ENCODE measurements around the gene ZNF555.
"Not testable (repeated sequence)": the region's sequence is repeated elsewhere in the genome, so short reads cannot be mapped to it uniquely, and the experiment has no call there.

ZNF555 gene

DNA sequence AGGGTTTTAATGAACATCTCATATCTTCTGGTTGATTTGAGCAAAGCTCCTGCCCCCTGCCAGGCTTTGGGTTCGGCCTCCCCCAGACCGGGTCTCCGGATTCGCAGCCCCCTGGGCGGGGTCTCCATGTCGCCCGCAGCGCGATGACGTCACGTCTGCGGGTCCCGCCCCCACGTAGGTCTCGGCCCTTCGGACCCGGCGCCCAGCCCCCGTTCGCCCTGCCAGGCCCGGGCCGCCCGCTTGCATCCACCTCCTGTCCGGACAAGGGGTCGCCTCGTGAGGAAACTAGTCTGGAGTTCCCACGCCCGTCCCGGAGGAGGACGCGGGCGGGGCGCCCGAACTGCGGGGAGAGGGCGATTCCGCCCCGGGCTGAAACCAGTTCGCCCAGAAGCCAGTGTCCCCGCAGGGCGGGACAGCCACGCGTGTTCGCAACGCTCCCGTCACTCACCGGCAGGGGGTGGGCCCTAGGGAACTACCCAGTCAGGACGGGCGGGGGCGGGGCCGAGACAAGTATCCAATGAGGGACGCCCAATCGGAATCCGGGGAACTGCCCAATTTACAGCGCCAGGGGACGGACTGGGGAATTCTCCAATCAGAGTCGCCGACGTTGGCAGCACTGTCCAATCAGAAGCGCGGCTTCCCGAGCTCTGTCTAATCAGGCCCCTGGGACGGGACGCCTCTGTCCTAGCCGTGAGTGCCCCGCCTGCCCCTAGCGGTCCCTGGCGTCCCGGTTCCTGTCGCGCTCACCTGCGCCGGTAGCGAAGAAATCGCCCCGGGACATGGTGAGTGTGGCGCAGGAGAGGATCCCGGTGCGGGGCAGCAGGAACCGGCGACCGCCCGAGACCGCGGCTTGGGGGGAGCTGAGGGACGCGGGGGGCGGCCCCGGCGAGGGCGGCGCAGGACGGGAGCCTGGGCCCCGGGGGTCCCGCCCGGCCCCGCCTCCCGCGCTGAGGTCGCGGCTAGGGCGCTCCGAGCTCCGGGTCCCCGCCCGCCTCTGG, at the start of gene ZNF555:
TSS of gene ZNF555 (plus strand) at position 682 of the 998 bp plus-strand sequence. CDS start at position 780, 98 bp downstream.
- DNase-seq (ENCODE audit: low read depth in 2 of 2): peak; percentile 99 to 100
- TF ChIP-seq, protein P1, sequence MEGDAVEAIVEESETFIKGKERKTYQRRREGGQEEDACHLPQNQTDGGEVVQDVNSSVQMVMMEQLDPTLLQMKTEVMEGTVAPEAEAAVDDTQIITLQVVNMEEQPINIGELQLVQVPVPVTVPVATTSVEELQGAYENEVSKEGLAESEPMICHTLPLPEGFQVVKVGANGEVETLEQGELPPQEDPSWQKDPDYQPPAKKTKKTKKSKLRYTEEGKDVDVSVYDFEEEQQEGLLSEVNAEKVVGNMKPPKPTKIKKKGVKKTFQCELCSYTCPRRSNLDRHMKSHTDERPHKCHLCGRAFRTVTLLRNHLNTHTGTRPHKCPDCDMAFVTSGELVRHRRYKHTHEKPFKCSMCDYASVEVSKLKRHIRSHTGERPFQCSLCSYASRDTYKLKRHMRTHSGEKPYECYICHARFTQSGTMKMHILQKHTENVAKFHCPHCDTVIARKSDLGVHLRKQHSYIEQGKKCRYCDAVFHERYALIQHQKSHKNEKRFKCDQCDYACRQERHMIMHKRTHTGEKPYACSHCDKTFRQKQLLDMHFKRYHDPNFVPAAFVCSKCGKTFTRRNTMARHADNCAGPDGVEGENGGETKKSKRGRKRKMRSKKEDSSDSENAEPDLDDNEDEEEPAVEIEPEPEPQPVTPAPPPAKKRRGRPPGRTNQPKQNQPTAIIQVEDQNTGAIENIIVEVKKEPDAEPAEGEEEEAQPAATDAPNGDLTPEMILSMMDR (IDR thresholded peaks at IDR 0.05; ENCODE audit: low read depth, low read length): peak; percentile 27
- H3K4me3 ChIP-seq (replicated peaks in 1 of 2; ENCODE audit: low read depth in 2 of 2, low read length in 2 of 2): peak within 1 kb of the TSS; percentile 85 to 91

GRCh38 chr19:2791876-2792275, 49.4 kb upstream of the ZNF555 start:
- no peak overlapping the region for H3K4me3 ChIP-seq (replicated peaks in 1 of 2; ENCODE audit: low read depth in 2 of 2, low read length in 2 of 2)
- DNase-seq (ENCODE audit: low read depth in 2 of 2): no peak
- TF ChIP-seq, protein P1 (IDR thresholded peaks at IDR 0.05; ENCODE audit: low read depth, low read length): no peak

DNA sequence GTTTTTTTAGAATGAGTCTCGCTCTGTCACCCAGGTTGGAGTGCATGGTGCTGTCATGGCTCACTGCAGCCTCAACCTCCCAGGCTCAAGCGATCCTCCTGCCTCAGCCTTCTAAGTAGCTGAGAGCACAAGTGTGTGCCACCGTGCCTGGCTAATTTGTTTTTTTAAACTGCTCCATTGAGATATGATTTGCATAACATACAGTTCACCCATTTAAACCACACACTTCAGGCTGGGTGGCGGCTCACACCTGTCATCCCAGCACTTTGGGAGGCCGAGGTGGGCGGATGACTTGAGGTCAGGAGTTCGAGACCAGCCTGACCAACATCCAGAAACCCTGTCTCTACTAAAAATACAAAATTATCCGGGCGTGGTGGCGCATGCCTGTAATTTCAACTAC, 48.6 kb upstream of the ZNF555 start:
- H3K4me3 ChIP-seq (replicated peaks in 1 of 2; ENCODE audit: low read depth in 2 of 2, low read length in 2 of 2); DNase-seq (ENCODE audit: low read depth in 2 of 2): not testable (repeated sequence)

GRCh38 chr19:2793126-2793525, 48.1 kb upstream of the ZNF555 start:
- no peak overlapping the region for H3K4me3 ChIP-seq (replicated peaks in 1 of 2; ENCODE audit: low read depth in 2 of 2, low read length in 2 of 2)
- DNase-seq (ENCODE audit: low read depth in 2 of 2): no peak
- TF ChIP-seq, protein P1 (IDR thresholded peaks at IDR 0.05; ENCODE audit: low read depth, low read length): no peak

GRCh38 chr19:2793577-2793976, 47.7 kb upstream of the ZNF555 start:
- H3K4me3 ChIP-seq (replicated peaks in 1 of 2; ENCODE audit: low read depth in 2 of 2, low read length in 2 of 2): no peak overlapping the region
- TF ChIP-seq, protein P1 (IDR thresholded peaks at IDR 0.05; ENCODE audit: low read depth, low read length): no peak
- no peak for DNase-seq (ENCODE audit: low read depth in 2 of 2)

DNA sequence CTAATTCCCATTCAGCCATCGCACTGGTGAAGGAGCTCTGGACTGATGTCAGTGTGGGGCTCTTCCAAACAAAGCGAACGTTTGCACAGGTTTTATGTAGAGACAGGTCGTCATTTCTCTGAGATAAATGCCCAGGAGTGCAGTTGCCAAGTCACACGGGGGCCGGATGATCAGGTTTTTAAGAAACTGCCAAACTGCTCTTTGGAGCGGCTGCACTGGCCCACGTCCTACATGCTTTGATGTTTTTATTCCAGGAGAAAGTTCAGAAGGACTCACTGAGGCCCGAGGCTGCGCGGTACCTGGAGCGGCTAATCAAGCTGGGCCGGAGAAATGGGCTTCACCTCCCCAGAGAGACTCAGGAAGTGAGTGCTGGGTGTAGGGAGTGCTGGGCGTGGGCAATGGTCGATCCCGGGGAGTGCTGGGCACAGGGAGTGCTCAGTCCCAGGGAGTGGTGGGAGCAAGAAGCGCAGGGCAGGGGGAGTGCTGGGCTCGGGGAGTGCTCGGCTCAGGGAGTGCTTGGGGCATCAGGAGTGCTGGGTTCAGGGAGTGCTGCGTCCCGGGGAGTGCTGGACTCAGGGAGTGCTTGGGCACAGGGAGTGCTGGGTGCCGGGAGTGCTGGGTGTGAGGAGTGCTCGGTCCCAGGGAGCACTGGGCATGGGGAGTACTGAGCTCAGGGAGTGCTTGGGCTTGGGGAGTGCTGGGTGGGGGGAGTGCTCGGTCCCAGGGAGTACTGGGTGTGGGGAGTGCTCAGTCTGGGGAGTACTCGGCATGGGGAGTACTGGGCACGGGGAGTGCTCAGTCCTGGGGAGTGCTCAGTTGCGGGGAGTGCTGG, 45.2 kb upstream of the ZNF555 start:
- TF ChIP-seq, protein P1 (IDR thresholded peaks at IDR 0.05; ENCODE audit: low read depth, low read length): no peak
- no peak overlapping the region for H3K4me3 ChIP-seq (replicated peaks in 1 of 2; ENCODE audit: low read depth in 2 of 2, low read length in 2 of 2)
- no peak for DNase-seq (ENCODE audit: low read depth in 2 of 2)
